GOT3 (cell line): ENCODE results near the gene SRP14.

Experiments used
- DNase-seq: peaks from one replicate; lab custom pipeline; 2025; ENCODE audit warnings: mixed read lengths; lab: John Stamatoyannopoulos, UW

SRP14 gene

DNA sequence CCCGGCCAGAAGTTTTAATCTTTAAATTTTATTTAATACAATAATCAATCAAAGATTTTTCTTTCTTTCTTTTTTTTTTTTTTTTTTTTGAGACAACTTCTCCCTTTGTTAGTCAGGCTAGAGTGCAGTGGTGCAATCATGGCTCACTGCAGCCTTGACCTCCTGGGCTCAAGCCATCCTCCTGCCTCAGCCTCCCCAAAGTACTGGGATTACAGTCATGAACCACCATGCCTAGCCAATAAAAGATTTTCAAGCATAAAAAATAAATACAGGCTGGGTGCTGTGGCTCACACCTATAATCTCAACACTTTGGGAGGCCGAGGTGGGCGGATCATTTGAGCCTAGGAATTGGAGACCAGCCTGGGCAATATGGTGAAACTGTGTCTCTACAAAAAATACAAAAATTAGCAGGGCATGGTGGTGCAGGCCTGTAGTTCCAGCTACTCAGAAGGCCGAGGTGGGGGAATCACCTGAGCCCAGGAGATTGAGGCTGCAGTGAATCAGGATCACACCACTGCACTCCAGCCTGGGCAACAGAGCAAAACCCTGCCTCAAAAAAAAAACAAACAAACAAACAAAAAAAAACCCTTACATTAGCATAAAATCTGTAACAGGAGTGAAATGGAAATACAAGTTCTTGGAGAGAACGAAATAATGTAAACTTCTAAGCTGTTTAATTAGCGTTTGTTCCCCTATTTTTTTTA lies 29.1 kb upstream of the SRP14 start:
- DNase-seq = no peak

DNA sequence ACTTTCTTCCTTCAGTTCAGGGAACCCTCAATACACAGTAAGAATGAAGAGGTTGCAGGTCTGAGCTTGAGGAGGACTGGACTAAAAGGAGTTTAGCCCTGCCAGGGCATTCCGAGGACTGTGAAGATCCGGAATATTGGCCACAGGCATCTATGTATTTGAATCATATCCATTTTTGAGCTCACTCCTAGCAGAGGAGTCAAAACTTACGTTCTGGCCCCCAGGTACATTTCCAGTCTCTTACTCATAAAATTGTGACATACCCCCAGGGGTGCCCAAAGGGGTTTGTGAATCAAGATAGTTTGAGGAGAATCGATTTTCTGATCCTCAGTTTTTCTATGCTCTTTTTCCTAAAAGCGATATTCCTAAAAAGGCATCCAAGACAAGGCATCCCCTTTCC lies 27.6 kb upstream of the SRP14 start:
- DNase-seq = no peak

DNA sequence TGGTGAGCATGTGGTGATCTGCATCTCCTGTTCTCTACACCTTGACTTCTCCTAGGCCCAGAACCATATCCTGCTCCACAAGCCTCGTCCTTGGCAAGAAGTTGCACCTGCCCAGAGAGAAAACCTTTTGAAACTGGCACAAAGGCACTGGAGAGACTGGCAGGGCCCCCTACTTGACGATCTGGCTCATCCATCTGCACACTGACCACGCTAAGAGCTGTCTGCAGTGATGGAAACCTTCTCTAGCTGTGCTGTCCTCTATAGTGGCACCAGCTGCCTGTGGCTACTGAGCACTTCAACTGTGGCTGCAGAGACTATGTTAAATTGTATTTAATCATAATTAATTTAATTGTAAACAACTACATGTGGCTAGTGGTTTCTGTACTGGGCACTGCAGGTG lies 26.2 kb upstream of the SRP14 start:
- no peak for DNase-seq

DNA sequence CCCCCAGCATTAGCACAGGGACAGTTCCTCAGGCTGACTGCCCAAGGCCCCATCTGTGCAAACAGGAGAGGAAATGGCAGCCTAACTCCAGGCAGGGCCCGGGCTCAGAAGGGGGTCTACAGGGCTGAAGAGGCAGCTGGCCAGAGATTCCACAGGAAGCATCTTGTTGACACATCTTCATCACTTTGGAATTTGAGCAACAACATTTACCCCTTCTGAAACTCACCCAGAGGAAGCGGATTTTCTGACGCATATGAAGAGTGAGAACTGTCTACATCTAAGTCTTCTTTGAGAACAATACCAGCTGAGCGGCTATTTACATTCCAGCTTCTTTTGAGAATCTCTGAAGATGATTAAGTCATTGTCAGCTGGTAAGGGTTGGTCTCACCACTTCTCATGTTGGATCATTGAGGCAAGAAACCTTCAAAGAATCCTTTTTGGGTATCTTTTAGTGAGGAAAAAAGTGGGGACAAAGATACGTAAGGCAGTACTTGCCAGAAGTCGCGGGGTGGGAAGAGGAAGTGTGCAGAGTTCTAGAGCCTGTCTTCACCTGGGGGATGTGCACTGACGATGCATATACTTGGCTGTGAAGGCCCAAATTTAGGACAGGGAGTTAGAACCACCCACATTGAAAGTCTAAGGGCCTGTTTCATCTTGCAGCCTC lies 25.4 kb upstream of the SRP14 start:
- no peak for DNase-seq

DNA sequence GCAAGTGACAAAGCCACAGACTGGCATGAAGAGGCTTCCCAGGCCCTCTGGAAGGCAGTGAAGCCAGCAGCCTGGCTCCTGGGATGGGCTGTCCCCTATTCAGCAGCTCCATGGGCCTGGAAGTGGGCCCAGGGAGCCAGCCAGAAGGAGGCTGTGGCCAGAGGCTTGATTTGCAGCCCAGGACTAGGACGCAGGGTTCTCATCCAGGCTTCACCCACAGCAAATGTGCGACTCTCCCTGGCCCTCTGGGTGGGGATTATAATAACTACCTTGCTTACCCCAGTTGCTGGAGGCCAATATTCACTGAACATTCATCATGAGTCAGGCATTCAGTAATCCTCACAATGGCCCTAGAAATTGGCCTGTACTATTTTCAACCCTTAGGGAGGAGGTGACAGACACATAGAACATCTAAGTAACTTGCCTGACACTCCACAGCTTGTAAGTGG lies 24.6 kb upstream of the SRP14 start:
- DNase-seq = no peak

DNA sequence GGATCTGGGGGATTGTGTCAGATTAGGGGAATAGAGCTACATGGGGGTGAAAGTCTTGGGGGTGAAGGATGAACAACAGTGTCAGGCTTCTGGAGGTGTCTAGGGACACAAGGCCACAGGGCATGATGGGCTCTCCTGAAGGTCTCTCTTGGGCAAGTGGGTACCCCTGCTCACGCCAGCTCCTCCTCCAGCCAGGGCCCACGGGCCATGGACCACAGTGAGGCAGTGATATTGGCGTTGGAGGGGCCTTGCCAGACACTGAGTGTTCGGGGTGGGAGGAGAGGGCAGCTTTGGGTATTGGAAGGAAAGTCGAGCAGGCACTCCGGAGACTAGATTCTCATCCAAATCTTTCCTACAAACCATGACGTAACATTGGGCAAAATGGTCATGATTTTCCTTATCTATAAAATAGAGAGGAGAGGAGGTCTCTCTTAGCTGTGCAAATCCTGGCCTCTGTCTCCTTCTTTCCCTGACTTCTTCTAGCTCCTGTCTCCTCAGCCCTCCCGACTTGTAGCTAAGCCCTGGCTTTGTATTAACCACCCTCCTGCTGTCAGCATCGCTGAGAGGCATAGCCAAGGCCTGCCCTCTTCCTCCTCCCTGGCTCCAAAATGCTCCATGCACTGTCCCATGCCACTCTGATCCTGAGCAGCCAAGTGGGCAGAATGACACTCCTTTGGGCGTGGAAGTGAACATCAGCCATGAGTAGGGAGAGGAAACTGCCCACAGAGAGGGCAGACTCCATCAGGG lies 24.0 kb upstream of the SRP14 start:
- DNase-seq = no peak

DNA sequence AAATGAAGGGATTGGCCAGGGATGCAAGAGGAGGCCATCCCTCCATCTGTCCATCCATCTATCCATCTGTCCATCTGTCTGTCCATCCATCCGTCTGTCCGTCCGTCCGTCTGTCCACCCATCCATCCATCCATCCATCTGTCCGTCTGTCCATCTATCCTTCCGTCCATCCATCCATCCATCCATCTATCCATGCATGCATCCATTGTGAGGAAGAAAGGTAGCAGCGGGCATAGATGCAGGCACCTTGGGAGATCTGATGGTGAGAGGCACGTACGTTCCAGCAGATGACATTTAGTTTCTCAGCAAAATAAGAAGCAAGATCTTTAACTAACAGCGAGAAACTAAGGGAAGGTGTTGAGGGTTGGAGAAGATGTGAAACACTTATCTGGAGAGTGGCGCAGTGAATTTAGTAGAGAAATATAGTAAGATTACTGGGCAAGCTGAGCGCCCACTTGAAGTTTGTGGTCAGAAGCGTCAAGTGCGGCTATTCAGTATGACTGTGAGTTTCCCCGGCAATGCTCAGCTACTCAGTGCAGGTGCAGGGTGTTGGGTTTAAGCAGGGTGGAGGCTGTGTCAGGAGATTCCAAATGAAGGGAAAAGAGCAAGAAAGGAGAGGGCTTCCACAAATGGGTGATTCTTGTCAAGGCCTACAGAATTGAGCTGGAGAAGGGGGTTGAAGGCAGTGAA lies 22.4 kb upstream of the SRP14 start:
- no peak for DNase-seq

DNA sequence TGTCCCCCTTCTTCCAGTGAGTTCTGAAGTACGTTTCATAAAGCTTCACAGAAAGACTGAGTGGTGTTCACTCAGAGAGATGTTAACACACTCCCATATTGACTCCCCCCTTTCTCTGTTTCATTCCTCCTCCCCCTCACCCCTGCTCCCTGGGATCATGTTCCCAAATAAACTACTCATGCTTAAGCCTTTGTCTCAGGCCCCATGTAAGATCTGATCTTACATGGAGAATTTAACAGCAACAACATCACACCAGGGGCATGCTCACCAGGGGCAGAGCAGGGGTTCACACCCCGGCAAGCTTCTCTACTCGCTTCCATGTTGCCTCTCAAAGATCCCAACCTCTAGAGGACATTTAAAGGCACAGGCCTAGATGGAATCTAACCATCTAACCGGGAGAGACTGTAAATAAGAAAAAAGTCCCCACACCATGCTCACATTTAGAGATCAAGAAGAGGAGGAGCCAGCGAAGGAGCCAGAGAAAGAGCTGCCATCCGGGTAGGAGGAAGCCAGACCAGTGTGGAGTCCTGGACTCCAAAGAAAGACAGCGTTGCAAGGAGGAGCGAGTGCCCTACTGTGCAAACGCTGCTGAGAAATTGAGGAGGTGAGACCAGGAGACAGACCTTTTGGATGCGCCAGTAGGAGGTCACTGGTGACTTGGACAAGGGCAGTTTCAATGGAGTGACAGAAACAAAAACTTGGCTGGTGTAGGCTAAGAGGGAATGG lies 21.4 kb upstream of the SRP14 start:
- no peak for DNase-seq

DNA sequence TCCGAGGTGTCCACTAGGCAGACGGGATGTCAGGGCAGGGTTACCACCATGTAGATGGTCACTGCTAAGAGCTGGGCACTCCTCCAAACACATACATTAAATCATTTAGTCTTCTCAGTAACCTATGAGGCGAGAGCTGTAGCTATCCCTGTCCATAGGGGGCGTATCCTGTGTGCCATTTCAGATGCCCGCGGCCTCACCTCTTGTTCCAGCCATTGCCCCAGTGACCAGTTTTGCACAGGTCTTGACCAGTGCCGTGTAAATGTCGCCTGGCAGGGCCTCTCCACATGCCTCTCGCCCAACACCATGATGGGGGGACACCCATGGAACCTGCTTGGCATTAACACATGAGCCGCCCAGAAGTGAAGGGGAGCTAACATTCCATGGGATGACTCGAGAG lies 20.8 kb upstream of the SRP14 start:
- DNase-seq = no peak

DNA sequence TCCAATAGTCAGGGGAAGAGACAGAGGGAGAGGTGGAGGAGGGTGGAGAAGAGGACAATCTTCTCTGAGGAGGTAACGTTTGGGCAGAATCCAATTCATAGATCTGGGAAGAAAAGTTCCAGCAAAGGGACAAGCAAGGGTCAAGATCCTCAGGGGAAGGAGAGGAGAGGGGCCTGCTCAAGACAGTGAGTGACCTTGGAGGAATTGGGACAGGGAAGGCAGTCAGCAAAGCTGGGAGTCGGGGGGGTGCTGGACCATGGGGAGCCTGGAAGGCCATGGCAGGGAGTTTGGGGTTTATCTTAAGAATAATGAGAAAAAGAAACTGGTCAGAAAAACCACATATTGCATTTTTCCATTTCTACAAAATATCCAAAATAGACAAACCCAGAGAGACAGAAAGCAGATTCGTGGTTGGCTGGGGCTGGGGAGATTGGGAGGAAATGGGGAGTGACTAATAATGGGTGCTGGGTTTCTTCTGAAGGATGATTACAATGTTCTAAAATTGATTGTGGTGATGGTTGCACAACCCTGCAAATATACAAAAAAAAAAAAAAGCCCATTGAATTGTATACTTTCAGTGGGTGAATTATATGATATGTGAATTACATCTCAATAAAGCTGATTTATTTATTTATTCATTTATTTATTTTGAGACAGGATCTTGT lies 19.6 kb upstream of the SRP14 start:
- no peak for DNase-seq

DNA sequence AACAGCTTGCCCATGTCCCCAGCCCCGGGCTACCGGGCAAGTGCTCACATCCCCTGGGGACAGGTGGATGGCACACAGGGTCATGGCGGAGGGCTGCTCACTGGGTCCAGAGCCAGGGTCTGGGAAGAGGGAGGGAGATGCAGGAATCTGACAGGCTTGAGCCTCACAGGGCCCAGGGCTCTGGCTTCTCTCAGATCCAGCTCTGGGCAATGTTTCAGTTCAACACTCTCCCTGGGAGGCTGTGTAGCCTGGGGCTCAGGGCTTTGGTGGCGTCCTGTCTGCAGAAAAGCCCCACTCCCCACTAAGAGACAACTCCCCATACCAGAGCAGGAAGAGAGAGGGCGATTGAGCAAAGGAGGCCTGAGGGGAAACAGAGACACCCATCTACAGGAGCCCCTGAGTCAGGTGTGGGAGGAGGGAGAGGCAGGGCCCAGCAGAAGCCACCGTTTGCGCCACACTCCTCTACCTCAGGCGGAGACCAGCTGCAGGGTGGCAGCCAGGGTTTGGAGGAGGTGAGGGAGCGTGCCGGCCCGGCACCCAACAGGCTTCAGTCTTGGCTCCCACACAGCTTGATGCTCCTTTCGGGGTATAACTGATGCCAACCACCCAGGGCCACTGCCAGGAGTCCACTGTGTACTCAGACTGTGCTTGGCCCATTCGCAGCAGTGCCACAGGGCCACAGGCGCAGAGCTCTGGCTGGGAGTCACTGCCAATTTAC lies 16.8 kb upstream of the SRP14 start:
- DNase-seq = no peak

DNA sequence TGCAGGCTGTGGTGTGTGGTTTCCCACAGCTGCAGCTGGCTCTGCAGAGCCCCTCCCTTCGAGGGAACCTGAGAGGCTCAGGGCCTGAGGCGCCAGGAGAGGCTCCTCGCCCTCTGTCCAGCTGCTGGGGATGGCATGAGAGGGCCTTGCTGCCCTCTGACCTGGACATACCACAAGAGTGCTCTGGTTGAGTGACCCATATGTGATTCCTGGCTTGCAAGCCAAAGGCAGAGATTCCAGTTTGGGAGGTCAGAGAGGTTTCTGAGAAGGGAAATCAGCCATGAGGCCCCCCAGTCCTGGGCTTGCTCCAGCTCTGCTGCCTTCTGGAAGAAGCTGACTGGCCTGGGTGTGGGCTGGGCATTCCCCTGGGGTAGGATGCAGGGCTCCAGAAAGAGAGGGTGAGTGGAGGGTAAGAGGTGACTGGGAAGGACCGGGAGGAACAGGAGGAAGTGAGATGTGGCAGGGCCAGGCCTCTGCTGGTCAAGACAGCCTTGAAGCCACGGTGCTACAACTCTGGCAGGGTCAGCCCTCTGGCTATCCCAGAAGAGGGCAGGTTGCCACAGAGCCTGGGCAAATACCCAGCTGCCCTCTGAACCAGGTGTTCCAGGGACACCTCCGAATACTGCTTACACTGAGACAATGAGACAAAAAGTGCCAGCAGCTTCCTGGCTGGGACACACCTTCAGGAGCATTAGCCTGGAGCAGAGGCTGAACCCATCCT lies 16.0 kb upstream of the SRP14 start:
- DNase-seq = no peak

DNA sequence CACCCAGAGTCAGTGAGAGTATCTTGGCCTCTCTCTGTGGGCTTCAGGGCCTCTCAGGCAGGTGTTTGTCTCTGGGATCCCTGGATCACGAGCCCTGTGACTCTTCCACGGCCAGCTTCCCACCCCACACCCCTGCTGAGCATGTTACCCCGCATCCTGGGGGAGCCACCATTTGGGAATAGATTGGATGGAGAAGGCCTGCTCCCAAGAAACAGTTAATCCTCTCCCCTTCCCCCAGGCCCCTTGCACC lies 15.5 kb upstream of the SRP14 start:
- DNase-seq = no peak

DNA sequence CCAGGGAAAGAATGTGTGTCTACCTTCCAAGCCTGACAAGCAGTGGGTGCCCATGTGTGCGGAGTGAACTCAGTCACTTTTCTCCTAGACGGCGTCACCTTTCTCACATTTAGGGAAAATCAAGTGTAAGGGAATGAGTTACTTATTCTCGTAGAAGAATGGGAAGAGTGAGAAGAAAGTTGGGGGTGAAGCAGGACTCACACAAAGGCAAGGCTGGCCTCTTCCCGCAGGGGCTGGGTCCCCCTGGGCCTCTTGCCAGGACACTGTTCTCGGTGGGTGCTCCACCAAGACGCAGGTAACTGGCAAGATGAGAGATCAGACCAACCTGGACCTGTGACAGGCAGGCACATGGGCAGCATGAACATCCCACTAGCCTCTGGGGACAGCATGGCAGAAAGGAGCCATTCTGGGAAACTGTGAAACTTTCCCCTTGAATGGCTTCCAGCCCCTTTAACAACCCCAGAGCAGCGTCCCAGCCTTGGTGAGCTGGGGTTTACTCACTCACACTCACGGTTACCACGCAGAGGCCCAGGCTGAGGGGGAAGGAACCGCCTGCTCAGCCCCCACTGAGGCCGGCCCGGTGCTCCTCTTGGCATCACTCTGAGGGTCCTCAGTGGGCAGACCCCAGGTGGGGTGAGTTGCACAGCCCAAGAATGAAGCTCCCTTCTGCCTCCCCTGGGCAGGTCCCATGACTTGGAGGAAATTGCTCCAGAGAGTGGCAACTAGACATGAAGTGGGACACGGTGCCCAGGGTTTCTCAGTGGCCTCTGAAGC lies 15.0 kb upstream of the SRP14 start:
- DNase-seq = no peak

DNA sequence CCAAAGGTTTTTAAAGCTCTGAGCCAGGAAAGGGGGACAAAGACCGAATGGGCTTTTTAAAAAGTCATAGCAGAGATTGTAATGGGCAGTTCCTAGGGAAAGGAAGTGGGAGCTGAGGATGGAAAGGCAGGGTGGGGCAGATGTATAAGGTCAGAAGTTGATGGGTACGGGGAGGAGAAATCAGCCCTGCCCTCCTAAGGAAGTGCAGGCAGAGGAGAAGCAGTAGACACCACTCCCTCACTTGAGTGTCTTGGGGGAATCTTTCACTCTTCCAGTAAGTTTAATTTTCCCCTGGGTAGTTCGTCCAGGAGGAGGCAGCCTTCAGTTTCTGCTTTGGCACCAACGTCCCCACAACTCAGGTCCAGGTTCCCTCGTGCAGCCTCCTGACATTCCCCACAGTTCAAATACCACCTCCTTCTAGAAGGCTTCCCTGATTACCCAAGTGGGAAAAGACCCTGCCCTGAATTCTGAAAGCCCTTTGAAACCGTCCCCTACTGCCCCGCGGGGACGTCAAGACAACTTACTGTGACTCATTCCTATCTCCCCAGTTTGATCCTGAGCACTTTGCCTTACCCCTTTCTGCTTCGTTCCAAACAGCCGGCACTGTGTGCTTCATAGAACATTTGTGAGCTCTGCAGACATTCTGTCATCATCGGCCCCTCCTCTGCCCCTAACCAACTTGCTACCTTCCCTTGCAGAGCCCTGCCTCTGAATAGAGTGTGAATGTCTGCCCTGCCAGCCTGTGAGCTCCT lies 14.3 kb upstream of the SRP14 start:
- DNase-seq = no peak

DNA sequence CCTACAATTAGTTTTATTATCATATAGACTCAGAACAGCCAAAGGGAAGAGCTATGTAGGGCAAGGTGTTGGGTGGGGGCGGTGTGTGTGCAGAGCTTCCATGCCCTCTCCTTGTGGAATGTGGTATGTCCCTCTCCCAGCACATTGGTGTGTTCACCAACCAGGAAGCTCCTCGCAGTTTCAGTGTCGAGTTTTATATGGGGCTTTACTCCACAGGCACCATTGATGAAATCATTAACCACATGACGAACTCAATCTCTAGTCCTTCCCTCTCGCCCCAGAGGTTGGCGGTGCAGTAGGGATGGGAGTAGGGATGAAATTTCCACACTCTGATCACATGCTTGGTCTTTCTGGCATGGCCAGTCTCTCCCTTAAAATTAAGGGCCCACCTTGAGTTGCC lies 13.6 kb upstream of the SRP14 start:
- DNase-seq = no peak

DNA sequence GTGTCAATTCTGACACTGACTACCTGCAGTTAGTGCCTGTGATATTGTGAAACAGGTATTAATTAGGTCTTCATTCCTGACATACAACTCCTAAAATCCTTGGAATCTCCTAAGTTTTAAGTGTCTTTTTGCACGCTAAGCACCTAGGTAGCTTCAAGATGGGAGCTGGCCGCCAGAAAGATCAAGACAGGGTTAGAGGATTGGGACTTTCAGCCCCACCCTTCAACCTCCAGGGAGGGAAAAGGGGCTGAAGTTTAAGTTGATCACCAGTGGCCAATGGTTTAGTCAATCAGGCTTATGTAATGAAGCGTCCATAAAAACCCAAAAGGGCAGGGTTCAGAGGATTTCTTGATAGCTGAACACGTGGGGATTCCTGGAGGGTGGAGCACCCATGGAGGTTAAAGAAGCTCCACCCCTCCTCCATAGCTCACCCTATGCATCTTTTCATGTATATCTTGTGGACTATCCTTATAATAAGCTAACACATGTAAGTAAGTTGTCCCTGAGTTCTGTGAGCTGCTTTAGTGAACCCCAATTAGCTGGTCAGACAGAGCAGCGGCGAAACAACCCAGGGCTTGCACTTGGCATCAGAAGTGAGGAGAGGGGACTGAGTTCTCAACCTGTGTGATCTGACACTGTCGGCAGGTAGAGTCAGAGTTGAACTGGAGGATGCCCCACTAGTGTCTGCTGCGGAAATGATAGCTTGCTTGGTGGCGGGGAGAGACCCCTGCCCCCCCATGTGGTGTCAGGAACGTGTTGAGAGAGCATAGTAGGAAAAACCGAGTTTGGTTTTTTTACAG lies 12.8 kb upstream of the SRP14 start:
- DNase-seq = no peak
